Tibial nerve (tissue), 4 donors: ENCODE measurements around the gene AGK.

ENCODE experiments used
- CTCF ChIP-seq, 5 experiments: fragments of 200-600 bp in 3 of 5; fragments of 450-650 bp in 2 of 5; sonication (generic) in 3 of 5; IDR thresholded peaks; one replicate each; pipeline ENCODE4 v1.5.1; 2016 to 2019; ENCODE audit warnings: antibody characterized with exemption in 5 of 5, mild to moderate bottlenecking in 3 of 5, moderate library complexity in 2 of 5
- EP300 ChIP-seq, 2 donors: sonication (generic); formaldehyde crosslinking; IDR thresholded peaks; one replicate each; pipeline ENCODE4 v1.6.1; 2017; ENCODE audit warnings: antibody characterized with exemption in 2 of 2, mild to moderate bottlenecking in 1 of 2
- POLR2A ChIP-seq, 2 donors: fragments of 450-650 bp; IDR thresholded peaks; one replicate each; pipeline ENCODE4 v1.6.1; 2017; ENCODE audit warnings: antibody characterized with exemption in 2 of 2, mild to moderate bottlenecking in 2 of 2, moderate library complexity in 2 of 2

- TF ChIP-seq CTCF (IDR thresholded peaks at IDR 0.05) (no peak), EP300 (IDR thresholded peaks at IDR 0.05) (no peak), POLR2A (IDR thresholded peaks at IDR 0.05) (no peak)
Observed at GRCh38 chr7:141593134-141593533, 41.9 kb downstream of the AGK start.
